CD4-positive, alpha-beta T cell treated with Interleukin-1 beta for 1 hour (primary cell): ENCODE data around the gene SKAP2.

ENCODE experiments used
- DNase-seq, 2 donors: peaks; one replicate each; pipeline ENCODE4 v3.0.0-alpha.2; 2020 to 2022

SKAP2 gene, protein sequence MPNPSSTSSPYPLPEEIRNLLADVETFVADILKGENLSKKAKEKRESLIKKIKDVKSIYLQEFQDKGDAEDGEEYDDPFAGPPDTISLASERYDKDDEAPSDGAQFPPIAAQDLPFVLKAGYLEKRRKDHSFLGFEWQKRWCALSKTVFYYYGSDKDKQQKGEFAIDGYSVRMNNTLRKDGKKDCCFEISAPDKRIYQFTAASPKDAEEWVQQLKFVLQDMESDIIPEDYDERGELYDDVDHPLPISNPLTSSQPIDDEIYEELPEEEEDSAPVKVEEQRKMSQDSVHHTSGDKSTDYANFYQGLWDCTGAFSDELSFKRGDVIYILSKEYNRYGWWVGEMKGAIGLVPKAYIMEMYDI

DNA sequence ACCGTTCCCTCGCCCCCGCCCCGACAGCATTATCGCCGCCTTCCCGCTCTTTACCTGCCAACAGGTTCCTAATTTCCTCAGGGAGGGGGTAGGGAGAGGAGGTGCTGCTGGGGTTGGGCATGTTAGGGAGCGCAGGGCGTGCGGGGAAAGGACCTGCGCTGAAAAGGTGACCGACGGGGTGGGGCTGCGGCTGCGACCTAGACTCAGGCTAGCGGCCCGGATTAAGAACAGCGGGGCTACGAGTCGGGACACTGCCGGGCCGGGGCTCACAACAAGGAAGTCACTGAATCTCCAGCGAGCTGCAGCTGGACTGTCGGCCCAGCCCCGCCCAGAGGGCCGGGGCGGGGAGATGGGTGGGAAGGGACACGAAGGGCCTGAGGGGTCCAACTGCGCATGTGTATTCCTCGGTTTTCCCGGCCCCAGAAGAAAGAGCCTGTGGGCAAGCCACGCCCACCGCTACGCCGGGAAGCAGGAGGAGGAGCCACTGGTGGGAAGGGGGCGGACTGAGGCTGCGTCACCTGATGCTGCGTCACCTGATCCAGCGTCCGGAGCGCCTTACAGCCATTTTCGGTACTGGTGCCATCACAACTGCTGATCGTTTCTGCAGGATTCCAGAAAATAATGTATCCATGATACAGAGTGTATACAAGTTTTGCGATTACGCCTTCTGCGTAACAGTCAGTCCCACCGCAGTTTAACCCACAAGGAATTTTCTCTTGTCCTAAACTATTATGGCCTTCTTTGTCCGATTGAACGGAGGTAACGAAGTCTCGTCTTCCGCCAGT is at the start of gene SKAP2:
Gene SKAP2, minus strand, starts transcription at position 282 of the 785 bp plus-strand sequence. Its CDS starts 161 bp downstream, at position 121.
- DNase-seq, result peak; percentile 89 to 96

- no peak for DNase-seq
Observed at GRCh38 chr7:26912933-26913536, 48.6 kb upstream of the SKAP2 start.

- DNase-seq, result no peak
Observed at GRCh38 chr7:26912338-26912737, 47.9 kb upstream of the SKAP2 start.

DNA sequence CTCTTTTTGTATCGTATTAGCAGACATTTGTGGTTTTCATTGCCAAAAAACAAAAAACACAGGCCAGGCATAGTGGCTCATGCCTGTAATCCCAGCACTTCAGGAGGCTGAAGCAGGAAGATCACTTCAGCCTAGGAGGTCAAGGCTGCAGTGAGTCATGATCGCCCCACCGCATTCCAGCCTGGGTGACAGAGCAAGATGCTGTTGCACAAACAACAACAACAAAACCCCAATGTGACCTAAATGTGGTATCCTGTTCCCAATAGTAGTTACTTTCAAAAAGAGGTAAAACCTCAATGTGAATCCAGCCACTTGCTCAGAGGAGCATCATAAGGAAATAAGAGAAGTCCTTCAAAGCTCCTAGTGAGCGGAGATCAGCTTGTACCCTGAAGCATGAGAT is 45.8 kb upstream of the SKAP2 start:
- peak; percentile 1 to 31 for DNase-seq

DNA sequence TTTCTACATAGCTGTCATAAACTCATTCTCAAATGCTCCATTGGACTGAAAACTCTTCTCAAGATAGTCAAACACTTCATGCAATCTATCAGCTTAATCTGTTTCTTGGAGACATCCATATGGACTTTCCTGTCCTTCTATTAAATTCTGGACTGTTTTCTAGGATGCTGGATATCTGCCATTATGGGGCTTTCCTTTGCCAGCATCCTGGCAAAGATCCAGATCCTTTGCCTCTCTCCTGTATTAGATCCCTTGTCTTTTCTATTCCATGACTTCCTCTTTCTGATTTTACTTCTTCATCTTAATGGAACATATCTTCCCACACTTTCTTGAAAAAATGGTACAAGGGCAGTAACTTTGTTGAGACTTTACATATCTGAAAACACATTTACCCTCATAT is 35.9 kb upstream of the SKAP2 start:
- DNase-seq, result no peak

DNA sequence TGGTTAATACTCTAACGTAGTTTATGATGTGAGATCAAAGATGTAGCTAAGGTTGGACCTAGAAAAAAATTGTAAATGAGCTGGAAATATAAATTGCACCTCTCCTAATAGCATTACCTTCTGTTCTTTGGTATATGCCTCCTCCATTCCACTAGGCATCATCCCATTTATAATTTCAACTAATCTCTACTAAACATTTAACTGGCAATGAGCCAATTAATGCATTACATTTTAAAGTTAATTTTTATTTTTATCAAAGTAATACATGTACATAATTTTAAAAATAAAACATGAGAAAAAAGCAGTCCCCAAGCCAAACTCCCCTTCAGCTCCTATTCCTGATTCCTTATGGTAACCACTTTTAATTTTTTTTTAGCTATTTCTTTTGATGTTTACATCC is 35.1 kb upstream of the SKAP2 start:
- DNase-seq, result no peak

DNA sequence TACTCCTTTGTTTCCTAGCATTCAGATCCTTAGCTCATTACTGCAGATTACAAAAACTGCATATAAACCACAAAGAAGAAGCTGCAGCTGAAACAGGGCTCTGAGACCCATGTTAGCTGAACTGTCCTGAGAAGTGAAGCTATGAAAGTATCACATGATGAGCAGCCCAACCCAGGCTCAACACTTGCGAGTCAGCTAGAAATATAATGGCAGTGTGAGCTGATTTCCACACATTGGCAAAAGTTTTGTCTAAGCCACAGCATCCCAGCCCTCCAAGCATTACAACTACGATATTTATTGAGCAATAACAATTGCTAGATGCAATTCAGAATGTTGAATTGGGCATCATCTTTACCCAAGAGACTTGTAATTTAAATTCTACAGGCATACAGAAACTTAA is 34.5 kb upstream of the SKAP2 start:
- no peak for DNase-seq

DNA sequence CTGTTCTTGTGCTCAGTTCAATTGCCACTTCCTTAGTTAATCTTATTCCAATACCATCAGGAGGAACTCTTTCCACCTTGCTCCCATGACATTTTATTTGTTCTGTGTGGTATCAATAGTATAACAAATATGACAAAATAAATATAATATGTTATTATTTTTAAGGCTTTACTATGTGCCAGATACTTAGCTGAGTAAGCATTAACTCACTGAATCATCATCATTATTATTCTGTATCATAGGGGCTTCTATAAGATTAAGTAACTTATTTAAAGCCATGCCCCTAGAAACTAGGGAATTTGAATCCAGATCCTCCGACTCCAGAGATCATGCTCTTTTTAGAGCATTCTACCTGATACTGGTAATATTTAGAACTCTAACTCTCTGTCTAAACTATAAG is 33.5 kb upstream of the SKAP2 start:
- no peak for DNase-seq

DNA sequence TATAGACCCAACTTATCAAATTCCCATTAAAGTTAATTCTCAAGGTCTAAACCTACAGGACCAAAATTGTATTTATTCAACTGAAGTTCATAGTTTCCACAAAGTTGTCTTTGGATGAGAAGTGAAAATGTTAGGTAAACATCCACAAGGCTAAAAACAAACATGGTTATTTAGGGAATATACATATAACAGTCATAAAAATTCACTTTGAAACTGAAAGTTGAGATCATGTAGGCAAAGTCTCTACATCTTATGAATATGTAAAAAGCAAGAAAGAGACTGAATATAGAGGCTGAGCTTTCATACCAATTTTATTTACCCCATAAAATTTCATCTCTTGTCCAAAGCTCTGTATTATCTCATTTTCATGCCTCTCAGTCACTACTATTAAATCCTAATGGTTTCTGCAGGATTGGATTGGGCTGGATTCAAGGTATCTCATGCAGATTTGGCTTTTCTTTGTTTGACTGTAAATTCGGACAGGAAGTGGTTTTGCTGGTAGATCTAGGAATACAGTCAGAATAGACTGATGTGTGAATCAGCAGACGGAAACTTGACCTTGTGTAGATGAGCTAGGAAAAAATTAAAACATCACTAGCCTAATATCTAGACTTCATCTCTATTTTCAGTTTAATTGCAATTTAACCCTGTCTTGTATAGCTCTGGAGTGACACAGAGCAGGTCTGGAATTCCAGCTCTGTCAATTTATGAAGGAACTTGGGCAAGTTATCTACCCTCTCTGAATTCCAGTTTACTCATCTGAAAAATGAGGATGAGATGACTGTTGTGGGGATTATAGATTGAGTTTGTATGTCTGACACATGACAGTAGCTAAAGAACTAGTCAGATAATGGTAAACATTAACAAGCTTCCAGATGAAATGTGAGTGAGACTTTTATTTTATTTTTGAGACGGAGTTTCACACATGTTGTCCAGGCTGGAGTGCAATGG is 27.3 kb upstream of the SKAP2 start:
- DNase-seq, result no peak

GRCh38 chr7:26880852-26881251 is 16.5 kb upstream of the SKAP2 start:
- no peak for DNase-seq

DNA sequence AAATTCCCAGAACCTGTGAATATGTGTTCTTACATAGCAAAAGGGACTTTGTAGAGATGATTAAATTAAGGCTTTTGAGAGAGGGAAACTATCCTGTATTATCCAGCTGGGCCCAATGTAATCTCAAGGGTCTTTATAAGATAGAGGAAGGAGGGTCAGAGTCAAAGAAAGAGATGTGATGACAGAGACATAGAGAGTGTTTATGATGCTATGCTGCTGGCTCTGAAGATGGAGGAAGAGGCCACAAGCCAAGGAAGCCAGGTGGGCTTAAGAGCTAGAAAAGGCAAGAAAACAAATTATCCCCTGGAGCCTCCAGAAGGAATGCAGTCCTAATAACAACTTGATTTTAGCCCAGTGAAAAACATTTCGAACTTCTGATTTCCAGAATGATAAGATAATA is 15.3 kb upstream of the SKAP2 start:
- DNase-seq, result no peak

- no peak for DNase-seq
Observed at GRCh38 chr7:26868841-26869495, 4.6 kb upstream of the SKAP2 start.

DNA sequence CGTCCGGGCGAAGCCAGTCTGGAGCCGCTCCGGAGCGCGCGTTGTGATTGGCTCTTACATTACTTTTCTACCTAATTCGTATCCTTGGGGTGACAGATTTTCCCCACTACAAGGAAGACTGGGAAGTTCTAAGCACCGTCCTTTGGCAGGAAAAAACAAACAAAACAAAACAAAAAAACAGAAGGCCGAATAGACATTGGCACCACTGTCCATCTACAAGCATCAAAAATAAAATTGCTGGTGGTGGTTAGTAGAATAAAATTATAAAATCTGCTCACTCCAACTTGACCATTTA is 651 bp upstream of the SKAP2 start:
- no peak for DNase-seq

DNA sequence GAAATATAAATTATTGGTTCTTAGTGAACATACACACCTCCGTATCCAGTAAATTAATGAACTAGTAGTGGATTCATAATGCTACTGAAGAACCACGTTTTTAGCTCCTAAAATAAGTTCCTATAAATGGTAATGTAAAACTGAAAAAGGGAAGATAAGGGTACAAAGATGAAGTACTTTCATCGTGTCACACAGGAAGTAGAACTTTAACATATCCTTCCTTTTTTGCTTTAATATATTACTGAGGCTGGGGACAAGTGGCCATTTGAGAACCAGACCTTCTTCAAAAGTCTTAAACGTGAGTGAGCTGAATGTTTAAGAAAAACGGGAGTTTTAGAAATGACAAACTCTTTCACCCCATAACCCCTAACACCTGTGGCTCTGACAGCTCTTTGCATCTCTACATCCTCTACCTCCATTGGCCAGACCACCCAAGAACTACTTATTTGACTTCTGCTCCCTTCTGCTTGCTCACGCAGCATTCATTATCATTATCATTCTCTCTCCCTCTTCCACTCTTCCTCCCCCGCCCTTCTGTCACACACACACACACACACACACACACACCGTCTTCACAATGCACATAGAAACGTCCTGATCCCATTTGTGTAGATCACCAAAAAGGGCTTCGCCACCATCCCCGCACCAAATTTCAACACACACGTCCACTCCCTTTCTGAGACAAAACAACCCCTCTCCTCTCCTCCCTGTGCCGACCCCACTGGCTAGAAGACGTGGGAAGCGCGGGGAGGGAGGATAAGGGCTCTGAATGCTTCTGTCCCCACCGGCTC is 677 bp downstream of the SKAP2 start:
- peak; percentile 12 to 42 for DNase-seq

DNA sequence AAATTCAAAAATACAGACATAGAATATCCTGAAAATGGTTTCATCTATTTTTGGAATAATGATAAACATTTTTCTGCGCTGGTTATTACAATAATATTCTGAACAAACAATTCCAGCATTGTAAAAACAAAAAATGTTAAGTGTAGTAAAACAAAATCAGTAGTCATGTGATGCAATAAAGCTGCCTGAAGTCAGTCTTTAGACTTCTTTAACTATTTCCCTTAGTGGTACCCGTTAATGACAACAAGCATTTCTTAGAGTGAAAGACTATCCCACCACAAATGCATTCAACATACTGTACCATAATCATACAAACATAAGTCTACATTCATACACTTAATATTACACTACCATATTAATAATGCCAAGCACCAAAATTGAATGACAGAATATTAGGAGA is 1.6 kb downstream of the SKAP2 start:
- no peak for DNase-seq

DNA sequence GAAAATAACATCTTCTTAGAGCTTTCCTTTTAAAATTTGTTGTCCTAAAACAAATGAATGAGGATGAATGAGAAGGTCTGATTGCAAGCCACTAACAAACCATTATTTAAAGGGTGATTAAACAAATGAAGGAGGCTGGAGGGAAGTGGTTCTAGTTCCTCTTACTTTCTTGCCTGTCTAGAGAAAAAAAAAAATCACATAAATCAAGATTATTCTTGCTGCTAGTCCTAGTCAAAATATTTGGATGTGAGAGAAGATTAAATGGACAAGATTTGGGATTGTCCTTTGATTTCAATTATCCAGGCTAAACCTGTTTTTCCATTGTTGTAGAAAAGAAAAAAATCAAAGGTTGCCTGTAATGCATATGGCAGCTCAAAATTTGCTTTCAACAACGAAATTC is 3.3 kb downstream of the SKAP2 start:
- DNase-seq, result no peak

DNA sequence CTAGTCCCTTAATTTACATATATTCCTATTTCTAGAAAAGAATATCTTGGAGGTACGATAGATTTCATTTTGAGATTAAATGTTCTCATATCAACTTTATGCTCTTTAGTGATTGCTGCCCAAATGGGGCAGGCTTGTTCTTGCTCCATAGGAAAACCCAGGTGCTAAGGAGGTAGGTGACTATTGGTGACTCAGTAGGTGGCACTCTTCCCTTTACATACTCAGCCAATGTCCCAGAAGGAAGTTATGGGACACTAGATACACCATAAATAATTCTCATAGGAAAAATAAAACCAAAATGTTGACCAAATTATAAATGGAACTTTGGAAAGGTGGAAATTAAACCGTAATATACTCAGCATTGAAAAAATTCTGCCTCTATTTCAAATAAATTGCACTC is 4.0 kb downstream of the SKAP2 start:
- DNase-seq, result no peak

- no peak for DNase-seq
Observed at GRCh38 chr7:26859720-26860119, 4.7 kb downstream of the SKAP2 start.

GRCh38 chr7:26858735-26859134 is 5.7 kb downstream of the SKAP2 start:
- no peak for DNase-seq

GRCh38 chr7:26858241-26858715 is 6.1 kb downstream of the SKAP2 start:
- no peak for DNase-seq

- peak in 1 of 2 donors; percentile 15 for DNase-seq
Observed at GRCh38 chr7:26857506-26858240, 6.7 kb downstream of the SKAP2 start.
